Inflammatory macrophage treated with lipopolysaccharide for 1 hour (primary cell): ENCODE data around the gene ASB18.

Experiments
- DNase-seq, 2 donors: peaks; one replicate each; pipeline ENCODE4 v3.0.0-alpha.2; 2020 to 2022

ASB18 gene

DNA sequence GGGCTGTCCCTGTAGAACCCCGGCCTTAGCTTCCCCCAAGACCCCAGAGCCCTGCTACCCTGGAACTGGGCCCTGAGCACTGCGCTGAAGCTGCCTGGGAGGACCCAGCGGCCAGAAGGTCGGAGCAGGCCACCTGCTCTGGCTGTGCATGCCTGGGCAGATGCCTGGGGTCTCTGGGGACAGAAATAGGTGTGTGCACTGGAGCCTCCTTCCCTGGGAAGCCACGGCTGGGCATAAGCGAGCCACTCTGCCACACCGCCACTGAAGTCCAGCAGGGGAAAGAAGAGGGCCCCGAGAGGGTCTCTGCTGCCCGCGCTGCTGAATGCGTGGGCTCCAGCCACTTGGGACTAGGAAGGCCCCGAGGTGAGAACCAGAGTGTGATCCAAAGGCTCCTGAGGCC is 102.7 kb downstream of the ASB18 start:
- DNase-seq, result no peak

DNA sequence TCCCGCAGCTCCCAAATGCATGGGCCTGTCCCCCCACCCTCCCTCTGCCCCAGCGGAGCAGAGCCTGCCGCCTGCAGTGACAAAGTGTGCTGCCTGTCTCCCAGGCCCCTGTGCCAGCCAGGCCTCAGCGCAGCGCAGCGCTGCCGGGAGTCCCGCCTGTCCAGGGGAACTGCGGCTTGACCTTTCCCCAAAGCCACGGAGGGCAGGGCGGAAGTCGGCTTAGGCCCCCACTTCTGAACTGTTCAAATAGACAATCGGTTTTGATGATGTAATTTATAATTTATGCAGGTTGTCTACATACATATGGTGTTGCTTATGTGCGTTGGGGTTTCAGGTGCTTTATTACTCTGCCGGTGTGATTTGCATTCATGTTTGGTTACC is 103.1 kb downstream of the ASB18 start:
- no peak for DNase-seq

DNA sequence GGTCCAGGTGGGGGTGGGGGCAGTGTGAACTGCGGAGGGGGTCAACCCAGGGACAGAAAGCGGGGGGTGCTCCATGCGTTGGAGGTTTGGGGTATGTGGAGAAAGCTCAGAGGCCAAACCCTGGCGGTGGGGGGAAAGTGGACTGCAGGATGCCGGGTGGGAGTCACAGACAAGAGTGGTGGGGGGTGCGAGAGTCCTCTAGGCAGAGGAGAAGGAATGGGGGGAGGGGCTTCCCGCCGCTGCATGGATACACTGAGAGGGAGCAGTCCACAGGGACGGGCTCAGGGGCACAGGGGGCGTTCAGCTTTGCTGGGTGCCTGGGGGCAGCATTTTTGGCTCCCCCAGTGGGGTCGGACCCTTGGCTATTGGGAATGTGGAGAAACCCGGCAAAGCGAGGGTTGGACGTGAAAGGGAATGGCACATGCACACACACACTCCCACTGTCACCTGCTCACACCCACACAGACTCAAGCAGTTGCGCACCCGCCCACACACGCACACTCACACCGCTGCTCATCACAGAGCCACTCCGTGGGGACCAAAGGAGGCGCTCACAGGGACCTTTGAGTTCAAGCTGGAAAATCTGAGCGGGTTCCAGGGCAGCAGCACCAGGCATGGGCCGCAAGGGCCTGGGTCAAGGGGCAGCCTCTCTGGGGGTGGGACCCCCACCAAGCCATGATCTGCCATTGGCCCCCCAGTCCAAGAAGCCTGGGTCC is 103.7 kb downstream of the ASB18 start:
- no peak for DNase-seq

DNA sequence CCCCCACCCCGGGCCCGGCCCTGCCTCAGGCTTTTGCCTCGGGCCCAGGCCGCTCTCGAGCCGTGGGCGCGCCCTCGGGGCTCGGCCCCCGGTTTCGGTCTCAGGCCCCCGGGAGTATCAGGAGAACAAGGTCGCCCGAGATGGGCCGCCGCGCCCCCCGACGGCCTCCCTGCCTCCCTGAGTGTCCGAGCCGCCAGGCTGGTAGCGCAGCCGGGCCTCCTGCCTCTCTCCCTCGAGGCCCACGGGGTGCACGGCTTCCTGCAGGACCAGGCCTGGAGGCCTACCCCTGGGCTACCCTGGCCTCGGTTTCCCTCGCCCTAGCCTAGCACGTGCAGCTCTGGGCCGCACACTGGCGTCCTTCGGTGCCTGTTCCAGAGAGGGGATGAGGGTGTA is 104.4 kb downstream of the ASB18 start:
- DNase-seq, result no peak

DNA sequence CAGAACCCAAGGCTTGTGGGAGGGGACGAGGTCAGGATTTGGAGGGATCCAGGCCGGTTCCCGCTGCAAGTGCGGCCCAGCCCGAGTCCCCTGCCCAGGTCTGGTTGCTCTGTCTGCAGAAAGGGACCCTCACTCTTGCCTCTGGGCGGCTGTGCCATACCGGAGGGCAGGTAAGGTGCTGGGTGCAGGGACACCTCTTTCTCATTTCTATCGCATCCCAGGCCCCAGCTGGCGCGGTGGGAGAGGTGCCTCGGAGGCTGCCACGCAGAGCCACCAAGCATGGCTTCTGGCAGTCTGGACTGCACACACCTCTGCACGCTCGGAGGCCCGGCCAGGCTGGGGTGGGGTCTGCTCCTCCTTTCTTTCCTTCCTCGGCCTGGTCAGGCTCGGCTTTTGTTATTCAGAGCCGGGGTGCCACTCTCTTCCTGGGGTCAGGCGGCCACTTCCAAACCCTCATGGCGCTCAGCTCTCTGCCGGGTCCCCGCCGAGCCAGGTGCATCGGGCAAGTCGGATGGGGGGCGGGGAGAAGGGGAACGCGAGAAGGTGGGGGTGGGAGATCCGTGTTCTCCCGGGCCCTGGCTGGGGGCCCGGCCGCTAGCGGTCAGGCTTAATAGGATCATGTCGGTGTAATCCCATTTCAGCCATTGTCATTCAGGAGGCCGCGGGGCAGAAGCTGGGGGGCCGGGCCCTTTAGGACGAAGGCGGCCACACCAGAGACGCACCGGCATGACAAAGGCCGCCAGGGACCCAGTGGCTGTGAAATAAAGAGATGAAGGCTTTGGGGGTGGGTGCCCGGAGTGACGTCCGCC is 105.0 kb downstream of the ASB18 start:
- no peak for DNase-seq

DNA sequence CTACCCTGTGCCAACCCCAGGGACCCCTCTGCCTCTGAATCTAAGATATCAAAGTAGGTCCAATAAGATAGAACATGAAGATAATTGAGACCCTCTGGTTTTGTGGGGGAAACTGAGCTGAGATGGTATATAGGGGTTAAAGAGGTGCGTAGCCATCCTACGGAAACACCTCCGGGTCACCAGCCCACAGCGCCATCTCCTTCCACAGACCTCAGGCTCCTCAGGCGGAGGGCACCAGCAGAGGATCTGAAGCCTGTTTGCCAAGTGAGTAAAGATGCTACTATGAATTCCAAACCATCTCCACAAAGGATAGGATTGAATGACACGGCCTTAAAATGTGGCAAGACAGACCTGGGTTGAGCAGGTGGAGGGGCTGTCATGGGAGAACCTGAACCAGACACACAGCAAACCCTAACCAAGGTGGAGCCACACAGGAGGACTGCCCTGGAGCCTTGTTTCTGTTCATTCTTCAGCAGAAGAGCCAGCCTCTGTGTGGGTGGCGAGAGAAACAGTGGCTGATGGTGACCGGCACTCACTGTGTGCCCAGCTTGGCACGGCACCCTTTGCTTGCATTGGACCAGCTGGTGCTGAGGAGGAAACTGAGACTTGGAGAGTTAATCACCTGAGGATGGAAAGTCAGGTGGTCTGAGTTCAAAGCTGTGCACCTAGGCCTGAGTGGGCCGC is 106.2 kb downstream of the ASB18 start:
- DNase-seq, result no peak

DNA sequence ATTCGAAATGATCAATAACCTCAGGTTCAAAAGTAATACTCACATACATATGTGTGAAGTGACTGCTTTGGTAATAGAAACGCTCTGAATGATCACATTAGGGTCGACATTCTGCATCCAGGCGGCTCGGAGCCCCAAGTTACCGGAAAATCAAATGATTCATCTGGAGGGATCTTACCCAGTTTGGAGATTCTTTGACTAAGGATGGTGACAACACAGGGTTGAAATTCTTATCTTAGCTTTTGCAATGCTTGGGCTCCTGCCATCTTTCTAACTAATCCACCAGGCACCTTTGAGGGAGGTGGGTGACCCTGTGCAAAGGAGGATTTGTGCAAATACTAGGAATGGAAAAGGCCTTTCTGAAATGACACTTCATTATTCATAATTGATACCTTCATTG is 106.8 kb downstream of the ASB18 start:
- DNase-seq, result no peak

DNA sequence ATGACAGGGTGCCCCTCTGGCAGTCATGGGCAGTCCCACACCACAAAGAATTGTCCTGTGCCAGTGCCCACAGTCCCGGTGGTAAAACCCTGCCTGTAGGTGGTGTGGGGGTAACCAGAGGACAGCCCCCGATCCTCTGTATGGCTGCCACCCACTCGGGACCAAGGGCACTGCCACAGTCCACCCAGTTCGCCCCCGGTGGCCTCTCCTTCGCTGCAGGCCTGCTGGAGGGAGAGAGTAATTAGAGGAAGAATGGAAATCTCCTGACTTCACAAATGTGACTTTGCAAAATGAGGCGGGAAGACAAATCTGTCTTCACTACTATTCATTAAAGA is 107.4 kb downstream of the ASB18 start:
- no peak for DNase-seq

DNA sequence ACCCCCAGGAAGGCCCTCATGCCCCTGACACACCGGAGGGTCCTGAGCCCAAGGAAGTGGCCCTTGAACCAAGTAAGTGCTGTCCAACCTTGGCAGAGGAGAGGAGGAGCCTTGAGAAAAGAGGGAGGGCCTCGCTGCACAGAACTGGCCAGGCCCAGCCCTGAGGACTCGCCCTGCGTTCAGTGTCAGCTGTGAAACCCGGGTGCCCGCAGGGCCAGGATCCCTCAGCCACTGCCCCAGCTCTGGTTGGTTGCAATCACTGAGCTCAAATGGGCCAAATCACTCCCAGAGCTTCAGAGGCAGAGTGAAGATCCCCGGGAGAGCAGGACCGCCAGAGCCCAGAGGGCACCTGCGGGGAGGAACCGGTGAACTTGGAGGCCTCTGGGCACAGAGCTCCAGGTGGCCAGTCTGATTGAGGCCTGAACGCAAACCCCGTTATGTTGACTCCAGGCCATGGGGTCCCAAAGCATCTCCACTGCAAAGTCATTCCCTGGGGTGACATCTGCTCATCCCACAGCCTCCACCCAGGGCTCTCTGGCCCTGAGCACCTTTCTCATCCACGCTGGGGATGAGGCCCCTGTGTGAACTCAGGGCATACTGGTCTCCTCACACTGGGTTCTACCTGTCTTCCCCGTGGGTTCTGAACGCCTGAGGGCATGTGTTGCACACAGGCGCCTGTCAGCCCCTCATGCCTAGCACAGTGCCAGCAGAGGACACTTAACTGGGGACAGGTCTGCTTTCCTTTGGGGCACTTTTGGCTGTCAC is 107.9 kb downstream of the ASB18 start:
- DNase-seq, result no peak

DNA sequence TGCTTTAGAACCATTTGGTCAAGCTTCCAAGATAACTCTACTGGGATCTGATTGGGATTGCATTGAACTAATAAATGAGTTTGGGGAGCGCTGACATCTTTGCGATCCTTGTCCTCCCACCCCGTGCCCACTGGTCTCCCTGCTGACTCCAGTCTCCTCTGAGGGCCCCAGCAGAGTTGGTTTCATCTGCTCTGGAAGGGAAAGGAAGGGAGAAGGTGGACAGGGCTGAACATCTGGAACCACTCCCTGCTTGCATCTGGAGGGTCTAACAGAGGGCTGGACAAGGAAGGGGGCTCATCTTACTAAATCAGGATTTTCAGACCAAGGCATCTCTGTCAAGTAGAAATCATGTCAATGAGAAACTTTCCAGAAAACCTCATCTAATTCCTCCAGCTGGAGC is 108.8 kb downstream of the ASB18 start:
- DNase-seq, result no peak

DNA sequence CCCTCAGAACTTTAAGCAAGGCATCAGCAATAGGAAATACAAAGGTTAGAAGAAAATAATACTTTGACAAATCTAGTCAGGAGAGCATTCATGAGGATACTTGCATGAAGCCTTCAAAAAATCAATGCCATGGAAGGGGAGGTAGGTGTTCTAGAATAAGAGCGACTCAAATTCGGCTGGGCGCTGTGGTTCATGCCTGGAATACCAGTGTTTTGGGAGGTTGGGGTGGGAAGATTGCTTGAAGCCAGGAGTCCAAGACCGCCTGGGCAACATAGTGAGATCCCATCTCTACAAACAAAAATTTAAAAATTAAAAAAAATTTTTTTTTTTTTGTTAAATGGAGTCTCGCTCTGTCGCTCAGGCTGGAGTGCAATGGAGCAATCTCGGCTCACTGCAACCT is 117.8 kb downstream of the ASB18 start:
- no peak for DNase-seq

DNA sequence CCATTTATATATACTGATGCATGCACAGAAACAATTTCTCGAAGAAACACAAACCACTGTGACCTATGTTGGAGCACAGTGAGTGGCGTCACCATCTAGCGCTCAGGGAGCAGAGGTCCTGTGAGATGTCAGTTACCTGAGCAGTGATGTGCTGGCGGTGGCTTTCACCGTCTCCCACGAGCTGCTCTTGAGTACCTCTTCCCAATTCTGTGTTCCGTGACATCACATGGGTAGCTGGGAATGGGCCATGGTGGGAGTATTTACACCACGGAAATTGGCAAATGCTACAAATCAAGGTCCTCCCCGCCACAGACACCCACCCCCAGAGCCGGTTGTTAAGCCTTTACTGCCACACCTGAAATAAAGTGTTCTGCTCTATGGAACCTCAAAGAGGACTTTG is 120.4 kb downstream of the ASB18 start:
- no peak for DNase-seq
